ENCODE data around the gene ZNF41. TPM values are rescaled to one million over a fixed set of nuclear protein-coding genes. Genes with fewer than 3 reads are reported as not detected.
"Not testable (repeated sequence)": the region's sequence is repeated elsewhere in the genome, so short reads cannot be mapped to it uniquely, and the experiment has no call there.

Gene ZNF41
- total RNA-seq, 1 experiment from 2014 or later: 2.5 TPM

- WGBS (ENCODE audit: extremely low coverage, insufficient read length, low lambda C conversion rate): no CpG with 5 or more reads among the region's 7 CpGs
- no peak overlapping the region for H4K91ac ChIP-seq (ENCODE audit: insufficient read length, low read depth, low read length)
- peaks cover 3% of the 10 kb centered on the region for H3K23me2 ChIP-seq (ENCODE audit: insufficient read length, low read depth, low read length, poor library complexity, severe bottlenecking)
- no peak overlapping the region for H3K4ac ChIP-seq (ENCODE audit: low read depth, low read length)
- H2BK12ac ChIP-seq (ENCODE audit: insufficient read length, low read depth, low read length): no peak overlapping the region
- H3T11ph ChIP-seq (ENCODE audit: low read length): no peak overlapping the region
- peaks cover 18% of the 10 kb centered on the region for H3K9me3 ChIP-seq (ENCODE audit: control insufficient read depth, low read depth, low read length)
- Mint-ChIP-seq H3K4me3 (peak overlapping the region in 1 of 2 experiments; percentile 3; a peak in 2 of 5 replicates), H3K9me3 (peaks cover 40 to 49% of the 10 kb centered on the region in 2 experiments), H3K27ac (no peak overlapping the region; a peak in 1 of 7 replicates), H3K27me3 (ENCODE audit: low read depth) (peaks cover 6% of the 10 kb centered on the region), H3K4me1 (peaks cover 10 to 11% of the 10 kb centered on the region in 2 experiments), H3K36me3 (ENCODE audit: insufficient read depth in 1 of 3, low read depth in 3 of 3) (peaks cover 0 to 10% (median 4%) of the 10 kb centered on the region in 3 experiments; a peak in 4 of 7 replicates)
- H3K18ac ChIP-seq (ENCODE audit: insufficient read length, low read depth, low read length): no peak overlapping the region
- no peak overlapping the region for H3K14ac ChIP-seq (ENCODE audit: insufficient read depth, low read length)
- H3K9ac ChIP-seq (ENCODE audit: extremely low read depth, insufficient read length, low read length): no peak overlapping the region
- H4K8ac ChIP-seq (replicated peaks; ENCODE audit: insufficient read length, low read depth, low read length): no peak overlapping the region
- no peaks in the 10 kb centered on the region for H3K27me3 ChIP-seq (ENCODE audit: insufficient read depth, low read length)
- no peak for TF ChIP-seq CTCF (conservative IDR thresholded peaks at IDR 0.05)
- H2BK120ac ChIP-seq (ENCODE audit: low read depth, low read length, poor library complexity, severe bottlenecking): no peak overlapping the region
- no peak overlapping the region for H3K27ac ChIP-seq (ENCODE audit: insufficient read length, low read depth, low read length)
- no peak overlapping the region for H3K56ac ChIP-seq (ENCODE audit: insufficient read length, low read depth, low read length)
- H3K4me2 ChIP-seq (ENCODE audit: insufficient read depth, insufficient read length, low read length): no peak overlapping the region
- no peak overlapping the region for H2AFZ ChIP-seq (ENCODE audit: low read length)
- no peaks in the 10 kb centered on the region for H4K20me1 ChIP-seq (ENCODE audit: control insufficient read depth, insufficient read depth, insufficient read length)
- no peaks in the 10 kb centered on the region for H3K4me1 ChIP-seq (ENCODE audit: insufficient read depth, low read length)
- DNase-seq: no peak
- no peak overlapping the region for H2AK5ac ChIP-seq (ENCODE audit: insufficient read length, low read length)
- H3K79me2 ChIP-seq (ENCODE audit: insufficient read depth, low read length): no peaks in the 10 kb centered on the region
- H2BK5ac ChIP-seq (ENCODE audit: insufficient read length, low read length): no peak overlapping the region
- H4K5ac ChIP-seq (ENCODE audit: insufficient read length, low read depth, low read length): no peak overlapping the region
- no peak overlapping the region for H2BK20ac ChIP-seq (ENCODE audit: low read depth, low read length, poor library complexity, severe bottlenecking)
- no peak overlapping the region for H2BK15ac ChIP-seq (ENCODE audit: low read depth, low read length)
- H3K79me1 ChIP-seq (ENCODE audit: insufficient read depth, low read depth, low read length, poor library complexity, severe bottlenecking): no peaks in the 10 kb centered on the region
- H3K23ac ChIP-seq (ENCODE audit: insufficient read length, low read depth, low read length): no peak overlapping the region
Observed at GRCh38 chrX:47514533-47515235, 31.7 kb upstream of the ZNF41 start.

DNA sequence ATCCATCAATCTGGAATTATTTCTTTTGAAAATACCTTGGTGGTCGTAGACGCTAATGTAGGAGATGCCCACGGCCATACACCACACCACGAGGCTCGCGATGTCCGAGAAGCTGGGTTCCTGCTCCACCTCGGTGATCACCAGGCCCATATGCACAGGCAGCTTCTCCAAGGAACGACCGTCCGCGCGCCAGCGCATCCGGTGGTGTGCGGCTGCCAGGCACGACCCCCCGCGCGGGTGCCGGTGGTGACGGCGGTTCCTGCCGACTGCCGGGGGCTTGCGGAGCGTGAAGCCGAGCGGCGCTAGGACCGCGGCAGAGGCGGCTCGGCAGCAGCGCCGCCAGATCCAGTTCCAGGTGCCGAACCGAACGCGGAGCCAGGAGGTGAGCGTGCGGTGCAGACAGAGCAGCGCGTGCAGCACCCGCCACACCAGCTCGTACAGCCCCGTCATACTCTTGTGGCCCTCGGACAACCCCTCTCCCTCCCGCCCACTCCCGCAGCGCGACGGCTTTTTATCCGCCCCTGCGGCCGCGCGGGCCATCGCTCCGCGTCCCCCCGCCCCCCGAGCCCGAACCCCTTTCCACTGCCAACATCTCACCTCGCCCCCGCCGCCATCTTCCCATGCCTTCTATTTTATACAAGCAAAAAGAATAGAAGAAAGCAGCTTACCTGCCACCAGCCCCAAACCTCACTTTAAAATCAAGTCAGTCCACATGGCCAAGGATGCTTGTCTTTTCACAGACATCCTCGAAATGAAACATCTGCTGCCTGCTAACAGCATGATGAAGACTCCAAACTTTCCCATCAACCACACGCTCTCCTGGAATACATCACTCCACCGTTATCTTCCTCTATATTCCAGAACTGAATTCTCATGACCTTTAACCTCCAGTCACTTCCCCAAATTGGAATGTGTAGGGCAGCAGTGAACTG, 30.3 kb upstream of the ZNF41 start:
- not testable (repeated sequence) for H3K14ac ChIP-seq (ENCODE audit: insufficient read depth, low read length); H2AK5ac ChIP-seq (ENCODE audit: insufficient read length, low read length); H2BK120ac ChIP-seq (ENCODE audit: low read depth, low read length, poor library complexity, severe bottlenecking); H3K79me2 ChIP-seq (ENCODE audit: insufficient read depth, low read length); H3K4me1 ChIP-seq (ENCODE audit: insufficient read depth, low read length); DNase-seq; H3K23me2 ChIP-seq (ENCODE audit: insufficient read length, low read depth, low read length, poor library complexity, severe bottlenecking); H4K91ac ChIP-seq (ENCODE audit: insufficient read length, low read depth, low read length); H2AFZ ChIP-seq (ENCODE audit: low read length); H3K27me3 ChIP-seq (ENCODE audit: insufficient read depth, low read length); H2BK15ac ChIP-seq (ENCODE audit: low read depth, low read length); H4K8ac ChIP-seq (replicated peaks; ENCODE audit: insufficient read length, low read depth, low read length); H3K56ac ChIP-seq (ENCODE audit: insufficient read length, low read depth, low read length); H3K27ac ChIP-seq (ENCODE audit: insufficient read length, low read depth, low read length); H3K23ac ChIP-seq (ENCODE audit: insufficient read length, low read depth, low read length); H3K4ac ChIP-seq (ENCODE audit: low read depth, low read length); H2BK12ac ChIP-seq (ENCODE audit: insufficient read length, low read depth, low read length); H3K79me1 ChIP-seq (ENCODE audit: insufficient read depth, low read depth, low read length, poor library complexity, severe bottlenecking); H3K18ac ChIP-seq (ENCODE audit: insufficient read length, low read depth, low read length); H3K27me3 Mint-ChIP-seq (ENCODE audit: low read depth); H4K20me1 ChIP-seq (ENCODE audit: control insufficient read depth, insufficient read depth, insufficient read length); H2BK5ac ChIP-seq (ENCODE audit: insufficient read length, low read length); H3T11ph ChIP-seq (ENCODE audit: low read length); H2BK20ac ChIP-seq (ENCODE audit: low read depth, low read length, poor library complexity, severe bottlenecking); H4K5ac ChIP-seq (ENCODE audit: insufficient read length, low read depth, low read length); H3K36me3 Mint-ChIP-seq (ENCODE audit: insufficient read depth in 1 of 3, low read depth in 3 of 3)
- Mint-ChIP-seq H3K4me1 (peaks cover 10 to 11% of the 10 kb centered on the region in 2 experiments), H3K9me3 (peaks cover 45 to 54% of the 10 kb centered on the region in 2 experiments), H3K4me3 (peak overlapping the region; percentile 75), H3K27ac (0 out of 7 replicates have a peak overlapping the region, but pooled peaks of 1 of the 3 experiments have one; percentile 51)
- no CpG with 5 or more reads among the region's 70 CpGs for WGBS (ENCODE audit: extremely low coverage, insufficient read length, low lambda C conversion rate)
- H3K4me2 ChIP-seq (ENCODE audit: insufficient read depth, insufficient read length, low read length): peak overlapping the region; percentile 55
- H3K9ac ChIP-seq (ENCODE audit: extremely low read depth, insufficient read length, low read length): peak overlapping the region; percentile 67
- H3K9me3 ChIP-seq (ENCODE audit: control insufficient read depth, low read depth, low read length): peaks cover 28% of the 10 kb centered on the region
